Stromal cell of bone marrow (primary cell): ENCODE measurements around the gene APOL4.
A peak's percentile ranks its signal among the peaks of the same experiment; 100 is the strongest.
"Not testable (repeated sequence)": the region's sequence is repeated elsewhere in the genome, so short reads cannot be mapped to it uniquely, and the experiment has no call there.

Experiments used
- DNase-seq: peaks from one replicate; pipeline ENCODE4 v3.0.0-alpha.2; 2012; ENCODE audit warnings: low read depth

The APOL4 gene

GRCh38 chr22:36201630-36202319 lies at the start of gene APOL4:
APOL4 (minus strand) TSS chr22:36201809; CDS start chr22:36201734, 75 bp downstream.
- DNase-seq = no peak

DNA sequence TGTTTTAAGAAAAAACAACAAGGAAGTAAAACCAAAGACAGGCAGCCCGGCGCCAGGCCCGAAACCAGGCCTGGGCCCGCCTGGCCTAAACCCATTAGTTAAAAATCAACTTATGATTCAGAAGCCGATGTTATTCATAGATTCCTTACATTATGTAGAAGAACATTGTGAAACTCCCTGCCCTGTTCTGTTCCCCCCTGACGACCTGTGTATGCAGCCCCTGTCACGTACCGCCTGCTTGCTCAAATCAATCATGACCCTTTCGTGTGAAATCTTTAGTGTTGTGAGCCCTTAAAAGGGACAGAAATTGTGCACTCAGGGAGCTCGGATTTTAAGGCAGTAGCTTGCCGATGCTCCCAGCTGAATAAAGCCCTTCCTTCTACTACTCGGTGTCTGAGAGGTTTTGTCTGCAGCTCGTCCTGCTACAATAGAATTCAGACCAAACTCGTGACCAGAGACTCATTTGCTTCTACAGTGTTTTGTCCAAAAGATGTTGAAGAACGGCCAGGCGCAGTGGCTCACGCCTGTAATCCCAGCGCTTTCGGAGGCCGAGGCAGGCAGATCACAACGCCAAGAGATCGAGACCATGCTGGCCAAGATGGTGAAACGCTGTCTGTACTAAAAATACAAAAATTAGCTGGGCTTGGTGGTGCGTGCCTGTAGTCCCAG lies 48.8 kb upstream of the APOL4 start:
- DNase-seq = not testable (repeated sequence)

DNA sequence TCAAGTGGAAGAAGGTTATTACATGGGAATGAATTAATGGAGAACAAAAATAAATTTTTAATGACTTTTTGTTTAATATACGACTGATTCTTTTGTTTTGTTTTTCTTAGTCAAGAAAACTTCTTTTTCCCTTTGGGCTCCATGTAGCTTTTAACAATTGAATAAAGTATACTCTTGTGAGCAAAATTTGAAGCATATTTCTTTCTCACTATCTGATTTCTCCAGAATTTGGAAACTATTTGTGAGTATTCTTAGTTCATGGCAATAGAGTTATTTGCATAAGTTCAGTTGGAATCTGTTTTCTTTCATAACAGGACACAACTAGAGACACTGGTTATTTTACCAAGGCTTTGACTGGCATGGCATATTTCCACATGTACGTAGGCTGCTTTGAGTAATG lies 47.6 kb upstream of the APOL4 start:
- no peak for DNase-seq

GRCh38 chr22:36247955-36248354 lies 46.3 kb upstream of the APOL4 start:
- no peak for DNase-seq

- DNase-seq = no peak
Observed at GRCh38 chr22:36246718-36247117, 45.1 kb upstream of the APOL4 start.

- no peak for DNase-seq
Observed at GRCh38 chr22:36245805-36246356, 44.3 kb upstream of the APOL4 start.

DNA sequence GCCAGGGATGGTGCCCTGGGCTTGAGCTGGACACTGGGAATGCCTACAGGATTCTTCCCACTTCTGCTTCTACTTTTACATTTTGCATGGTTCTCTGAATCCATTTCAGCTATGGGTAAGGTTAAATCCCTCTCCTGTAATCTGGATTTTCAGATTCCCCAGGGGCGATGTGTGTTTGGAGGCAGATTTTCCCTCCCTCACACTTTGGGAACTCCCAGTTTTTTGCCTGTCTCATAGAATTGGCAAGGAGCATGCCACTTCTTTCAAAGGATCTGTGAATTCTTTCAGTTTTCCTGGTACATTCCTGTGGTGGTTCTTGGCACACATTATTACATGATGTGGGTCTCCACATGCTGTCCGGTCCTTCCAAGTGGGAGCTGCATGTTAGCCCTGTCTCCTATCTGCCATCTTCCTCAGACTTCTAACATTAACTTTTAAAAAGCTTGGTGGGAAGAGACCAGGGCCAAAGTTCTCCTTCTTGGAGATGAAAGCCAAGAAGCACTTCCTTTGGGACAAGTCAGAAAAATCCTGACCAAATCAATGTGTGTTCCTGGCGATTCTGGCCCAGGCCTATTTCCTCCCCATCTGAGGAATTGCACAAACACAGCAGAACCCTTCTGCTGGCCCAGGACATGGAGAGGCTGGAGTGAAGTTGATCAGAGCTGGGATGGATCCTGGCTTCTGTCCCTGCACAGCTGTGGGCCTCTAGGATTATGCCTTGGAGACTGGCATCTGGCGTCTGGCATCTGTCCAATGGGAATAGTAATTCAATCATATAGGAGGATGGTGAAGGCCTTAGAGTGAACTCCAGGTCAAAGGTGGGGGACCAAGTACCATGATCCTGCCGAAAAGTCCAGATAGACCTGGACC lies 43.1 kb upstream of the APOL4 start:
- peak; percentile 33 for DNase-seq

DNA sequence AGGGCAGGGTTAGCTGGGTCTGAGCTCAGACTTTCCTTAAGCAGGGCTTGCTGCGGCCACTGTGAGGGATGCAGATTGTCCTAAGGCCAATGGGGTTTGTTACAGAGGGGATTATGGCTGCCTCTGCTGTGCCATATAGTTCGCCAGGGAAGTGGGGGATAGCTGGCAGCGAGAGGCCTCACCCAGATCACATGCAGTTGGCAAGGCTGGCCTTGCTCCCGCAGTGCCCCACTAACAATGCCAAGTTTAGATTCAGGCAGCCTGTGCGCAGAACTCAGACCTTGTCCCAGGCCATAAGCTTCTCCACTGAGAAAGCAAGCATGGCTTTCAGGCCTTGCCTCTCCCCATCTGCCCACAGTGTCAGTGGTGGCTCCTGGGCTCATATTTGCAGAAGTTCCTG lies 42.4 kb upstream of the APOL4 start:
- DNase-seq = no peak

DNA sequence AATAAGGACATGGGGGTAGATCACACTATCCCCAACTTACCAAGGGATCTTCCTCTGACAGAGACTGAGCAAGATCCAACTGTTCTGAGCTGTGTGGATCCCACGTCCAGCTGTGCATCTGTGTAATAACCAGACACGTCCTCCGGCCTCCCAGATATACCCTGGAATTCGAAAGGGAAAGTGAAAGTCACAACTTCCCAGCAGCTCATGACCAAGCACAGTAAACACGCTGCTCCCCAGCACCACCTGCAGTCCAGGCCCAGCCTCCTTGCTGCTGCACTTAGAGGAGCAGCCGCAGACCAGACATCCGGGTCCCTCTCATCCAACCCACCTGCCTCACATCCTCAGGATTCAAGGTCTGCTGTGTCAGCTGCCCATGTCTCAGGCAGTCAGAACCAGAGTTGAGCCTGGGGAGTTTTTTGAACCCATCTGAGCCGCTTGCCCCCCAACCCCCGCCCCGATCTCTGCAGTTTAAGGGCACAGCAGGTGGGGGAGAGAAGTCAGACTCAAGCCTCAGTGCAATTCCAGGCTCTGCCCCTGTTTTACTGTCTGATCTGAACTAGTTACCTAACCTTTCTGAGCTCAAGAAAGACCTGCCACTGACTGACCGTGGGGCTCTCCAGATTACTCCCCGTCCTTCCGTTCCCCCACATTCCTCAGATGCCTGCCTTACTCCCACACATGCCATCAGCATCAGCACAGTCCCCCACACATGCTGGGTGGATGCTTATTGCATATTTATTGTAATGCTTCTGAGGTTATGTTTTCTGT lies 38.0 kb upstream of the APOL4 start, which contains the start of gene APOL2:
APOL2 (minus strand) TSS at position 127 of the 771 bp plus-strand sequence. CDS start 6,365 bp downstream, outside the sequence.
- peak; percentile 90 for DNase-seq

DNA sequence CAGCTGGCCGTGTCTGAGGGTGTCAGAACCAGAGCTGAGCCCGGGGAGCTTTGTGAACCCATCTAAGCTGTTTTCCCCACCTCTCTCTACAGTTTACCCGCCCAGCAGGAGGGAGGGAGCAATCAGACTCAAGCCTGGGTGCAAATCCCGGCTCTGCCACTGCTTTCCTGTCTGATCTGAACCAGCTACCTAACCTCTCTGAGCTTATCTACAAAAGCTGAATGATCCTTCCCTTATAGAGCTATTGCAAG lies 37.5 kb upstream of the APOL4 start:
- DNase-seq = no peak

GRCh38 chr22:36238373-36239149 lies 37.0 kb upstream of the APOL4 start:
- no peak for DNase-seq

DNA sequence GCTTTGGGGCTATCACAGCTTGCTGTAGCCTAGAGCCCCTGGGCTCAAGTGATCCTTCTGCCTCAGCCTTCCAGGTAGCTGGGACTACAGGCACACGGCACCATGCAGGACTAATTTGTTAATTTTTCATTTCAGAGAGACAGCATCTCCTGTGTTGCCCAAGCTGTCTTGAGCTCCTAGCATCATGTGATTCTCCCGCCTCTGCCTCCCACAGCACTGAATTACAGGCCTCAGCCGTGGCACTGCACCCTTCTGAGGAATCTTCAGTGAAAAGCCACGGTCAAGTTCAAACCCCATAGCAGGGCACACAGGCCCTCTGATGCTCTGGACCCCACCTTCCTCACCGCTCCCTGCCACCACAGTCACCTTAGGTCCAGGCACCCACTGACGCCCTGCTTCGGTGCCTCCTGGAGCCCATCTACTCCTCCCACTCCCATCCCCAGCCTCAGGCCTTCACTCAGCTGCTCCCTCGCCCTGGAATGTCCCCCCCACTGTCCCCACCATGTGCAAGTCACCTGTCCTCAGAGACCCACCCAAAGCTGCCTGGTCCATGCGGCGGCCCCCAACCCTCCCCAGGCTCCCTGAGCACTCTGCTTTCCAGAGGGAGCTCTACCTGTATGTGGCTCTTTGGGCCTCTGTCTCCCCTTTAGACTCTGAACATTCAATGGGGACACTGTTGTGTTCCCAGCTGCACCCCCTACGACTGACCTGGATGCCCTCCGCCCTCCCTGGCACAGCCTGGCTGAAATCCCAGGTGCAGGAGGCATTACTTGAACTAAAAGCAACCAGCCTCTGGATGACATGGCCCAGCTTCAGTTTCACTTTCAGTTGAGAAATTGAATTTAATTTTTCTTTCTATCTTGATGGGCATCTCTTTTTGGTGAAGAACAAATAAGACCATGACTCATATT lies 36.1 kb upstream of the APOL4 start:
- DNase-seq = no peak

DNA sequence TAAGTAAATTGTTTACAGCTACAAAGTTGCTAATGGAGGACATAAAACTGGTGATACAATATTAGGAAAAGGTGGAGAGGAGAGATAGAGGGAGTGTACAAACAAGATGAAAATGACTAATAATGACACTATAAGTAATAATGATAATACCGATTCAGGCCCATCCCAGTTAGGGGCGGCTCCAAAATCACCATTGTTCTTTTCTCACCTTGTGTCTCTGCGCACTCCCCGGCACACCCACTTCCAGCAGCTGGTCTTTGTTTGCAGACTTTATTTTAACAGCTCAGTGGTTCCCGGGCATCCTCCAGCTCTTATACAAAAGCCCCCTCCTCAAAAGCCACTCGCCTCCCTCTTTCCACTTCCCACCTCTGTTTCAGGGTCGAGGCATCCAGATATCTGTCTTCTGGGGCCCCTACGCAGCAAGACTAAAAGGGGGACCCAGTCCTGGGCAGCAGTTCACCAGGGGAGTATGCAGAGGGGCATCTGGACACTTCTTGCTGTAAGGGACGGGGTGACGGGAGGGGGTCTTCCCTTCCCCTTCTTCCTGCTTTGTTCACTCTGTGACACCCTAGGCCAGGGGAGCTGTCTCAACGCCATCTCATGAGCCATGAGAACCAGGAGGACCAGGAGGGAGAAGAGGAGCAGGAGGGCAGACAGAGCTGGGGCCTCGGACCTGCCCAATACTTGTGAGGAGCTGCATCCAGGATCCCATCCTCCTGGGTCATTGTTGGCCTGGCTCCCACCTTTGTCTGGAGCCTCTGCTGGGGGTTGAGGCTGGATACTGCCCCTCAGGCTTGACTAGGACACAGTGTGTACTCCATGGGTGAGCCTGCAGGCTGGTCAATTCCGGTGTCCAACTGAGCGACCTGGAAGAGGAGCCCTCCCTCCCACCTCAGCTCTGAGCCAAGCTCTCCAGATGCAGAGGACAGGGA lies 35.0 kb upstream of the APOL4 start:
- DNase-seq = no peak

GRCh38 chr22:36235585-36235984 lies 34.0 kb upstream of the APOL4 start:
- DNase-seq = no peak

DNA sequence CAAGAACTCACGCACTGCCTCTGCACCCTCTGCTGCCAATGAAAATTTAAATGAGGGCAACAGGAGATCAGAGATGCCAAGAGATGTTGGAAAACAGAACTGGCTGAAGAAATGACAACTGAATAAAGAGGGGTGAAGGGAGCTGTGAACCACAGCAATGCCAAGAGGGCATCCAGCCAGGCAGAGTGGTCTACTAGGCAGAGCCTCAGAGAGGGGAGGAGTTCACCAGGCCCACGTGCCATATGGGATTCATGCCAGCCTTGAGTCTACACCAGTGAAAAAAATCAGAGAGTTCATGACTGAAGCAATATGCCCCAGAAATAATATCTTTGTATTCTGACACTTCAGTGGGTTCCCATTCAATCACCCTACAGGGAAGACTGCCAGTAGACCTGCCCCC lies 33.3 kb upstream of the APOL4 start:
- no peak for DNase-seq

- no peak for DNase-seq
Observed at GRCh38 chr22:36234213-36234612, 32.6 kb upstream of the APOL4 start.

DNA sequence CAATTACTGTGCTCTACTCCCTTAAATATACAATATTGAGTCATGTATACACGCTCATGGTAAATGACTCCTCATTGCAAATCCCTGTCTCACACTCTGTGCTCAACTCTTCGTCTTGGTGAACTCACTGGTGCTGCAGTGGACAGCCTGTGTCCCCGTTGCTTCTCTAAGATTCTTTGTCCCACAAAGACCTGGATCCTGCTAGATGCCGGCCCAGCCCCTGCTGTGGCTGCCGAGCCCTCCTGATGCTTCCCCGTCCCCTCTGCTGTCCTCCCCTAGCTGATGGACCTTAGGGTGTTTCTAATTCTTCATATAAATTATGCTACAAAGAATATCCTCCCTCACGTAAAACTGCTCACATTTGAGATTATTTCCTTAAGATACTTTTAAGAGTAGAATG lies 32.2 kb upstream of the APOL4 start:
- no peak for DNase-seq

DNA sequence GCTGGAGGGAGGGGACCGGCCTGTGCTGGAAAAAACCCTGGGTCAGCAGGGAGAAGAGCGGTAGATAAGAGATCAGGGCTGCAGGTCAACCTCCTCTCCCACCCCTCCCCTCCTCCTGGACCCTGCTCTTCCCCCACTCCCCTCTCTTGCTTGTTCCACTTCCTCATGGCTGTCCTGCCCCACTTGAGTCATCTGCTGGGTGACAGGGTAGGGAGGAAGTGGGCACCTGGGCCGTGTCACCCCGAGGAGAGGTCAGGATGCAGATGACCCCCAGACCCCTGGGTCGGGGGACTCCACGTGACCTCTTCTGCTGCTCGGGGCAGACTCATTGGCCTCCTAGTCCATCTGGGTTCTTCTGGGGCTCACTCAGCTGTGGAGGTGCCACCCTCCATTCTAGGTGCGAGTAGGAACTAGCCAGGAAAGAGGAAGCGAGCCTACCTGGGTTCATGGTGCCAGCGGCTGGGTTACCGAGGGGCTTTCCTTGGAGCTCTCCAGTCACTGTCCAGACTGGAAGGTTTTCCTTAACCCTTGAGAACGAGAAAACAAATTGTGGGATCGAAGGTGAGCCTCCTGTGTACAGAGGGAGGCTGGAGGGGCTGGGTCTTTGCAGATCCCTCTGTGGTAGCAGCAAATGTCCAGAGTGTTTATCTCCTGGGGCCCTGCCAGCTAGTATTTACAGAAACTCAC lies 31.2 kb upstream of the APOL4 start:
- DNase-seq = no peak
